ENCODE measurements around the gene SCARB2.

DNA sequence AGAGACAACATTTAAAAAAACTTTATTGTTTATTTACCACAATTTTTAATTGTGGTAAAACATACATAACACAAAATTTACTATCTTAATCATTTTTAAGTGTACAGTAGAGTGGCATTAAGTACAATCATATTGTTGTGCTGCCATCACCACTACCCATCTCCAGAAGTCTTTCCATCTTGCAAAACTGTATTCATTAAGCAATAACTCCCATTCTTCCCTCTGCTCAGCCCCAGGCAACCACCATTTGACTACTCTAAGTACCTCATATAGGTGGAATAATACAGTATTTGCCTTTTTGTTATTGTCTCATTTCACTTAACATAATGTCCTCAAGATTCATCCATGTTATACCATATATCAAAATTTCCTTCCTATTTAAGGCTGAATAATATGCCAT, 25.1 kb upstream of the SCARB2 start:
- TF ChIP-seq, protein P1, sequence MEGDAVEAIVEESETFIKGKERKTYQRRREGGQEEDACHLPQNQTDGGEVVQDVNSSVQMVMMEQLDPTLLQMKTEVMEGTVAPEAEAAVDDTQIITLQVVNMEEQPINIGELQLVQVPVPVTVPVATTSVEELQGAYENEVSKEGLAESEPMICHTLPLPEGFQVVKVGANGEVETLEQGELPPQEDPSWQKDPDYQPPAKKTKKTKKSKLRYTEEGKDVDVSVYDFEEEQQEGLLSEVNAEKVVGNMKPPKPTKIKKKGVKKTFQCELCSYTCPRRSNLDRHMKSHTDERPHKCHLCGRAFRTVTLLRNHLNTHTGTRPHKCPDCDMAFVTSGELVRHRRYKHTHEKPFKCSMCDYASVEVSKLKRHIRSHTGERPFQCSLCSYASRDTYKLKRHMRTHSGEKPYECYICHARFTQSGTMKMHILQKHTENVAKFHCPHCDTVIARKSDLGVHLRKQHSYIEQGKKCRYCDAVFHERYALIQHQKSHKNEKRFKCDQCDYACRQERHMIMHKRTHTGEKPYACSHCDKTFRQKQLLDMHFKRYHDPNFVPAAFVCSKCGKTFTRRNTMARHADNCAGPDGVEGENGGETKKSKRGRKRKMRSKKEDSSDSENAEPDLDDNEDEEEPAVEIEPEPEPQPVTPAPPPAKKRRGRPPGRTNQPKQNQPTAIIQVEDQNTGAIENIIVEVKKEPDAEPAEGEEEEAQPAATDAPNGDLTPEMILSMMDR (IDR thresholded peaks at IDR 0.05) = no peak
- no peak for TF ChIP-seq POLR2A (IDR thresholded peaks at IDR 0.05)
